Mesendoderm (in vitro differentiated cells): Measurements from ENCODE around the gene SAFB.

Source experiments
- DNase-seq: peaks from one replicate; pipeline ENCODE4 v3.0.0; 2013
- H2AK5ac ChIP-seq: 2 replicates; pipeline ENCODE4 v1.6.1; 2013; ENCODE audit warnings: low read length, inconsistent platforms
- H2BK120ac ChIP-seq: 2 replicates; pipeline ENCODE4 v1.6.1; 2013; ENCODE audit warnings: low read depth, mild to moderate bottlenecking, low read length, moderate library complexity, mixed read lengths
- H2BK15ac ChIP-seq: replicated peaks from 2 replicates; pipeline ENCODE4 v1.6.1; 2013; ENCODE audit warnings: low read depth, mild to moderate bottlenecking, moderate library complexity
- H2BK5ac ChIP-seq: 2 replicates; pipeline ENCODE4 v1.6.1; 2013; ENCODE audit warnings: low read length, inconsistent platforms
- H3K18ac ChIP-seq: 2 replicates; pipeline ENCODE4 v1.6.1; 2013; ENCODE audit warnings: mild to moderate bottlenecking, low read length, mixed read lengths
- H3K23ac ChIP-seq: one replicate; pipeline ENCODE4 v1.6.1; 2013; ENCODE audit warnings: low read length
- H3K27ac ChIP-seq: 2 replicates; pipeline ENCODE4 v1.5.1; 2013; ENCODE audit warnings: low read depth, mild to moderate bottlenecking, inconsistent platforms, low read length, moderate library complexity
- H3K27me3 ChIP-seq: 2 replicates; pipeline ENCODE4 v1.6.1; 2013; ENCODE audit warnings: low read length, control low read depth, mild to moderate bottlenecking, inconsistent platforms; ENCODE audit not compliant: insufficient read depth, poor library complexity
- H3K36me3 ChIP-seq: 2 replicates; pipeline ENCODE4 v1.6.1; 2013; ENCODE audit warnings: low read length, inconsistent platforms; ENCODE audit not compliant: control insufficient read depth, insufficient read depth
- H3K4ac ChIP-seq: one replicate; pipeline ENCODE4 v1.6.1; 2013; ENCODE audit warnings: low read depth, mild to moderate bottlenecking, low read length, moderate library complexity
- H3K4me1 ChIP-seq: 2 replicates; pipeline ENCODE4 v1.6.1; 2013; ENCODE audit warnings: low read depth, low read length, inconsistent platforms; ENCODE audit not compliant: control insufficient read depth
- H3K4me2 ChIP-seq: 2 replicates; pipeline ENCODE4 v1.6.1; 2013; ENCODE audit warnings: low read length
- H3K4me3 ChIP-seq: 2 replicates; pipeline ENCODE4 v1.5.1; 2013; ENCODE audit warnings: mild to moderate bottlenecking, low read length
- H3K56ac ChIP-seq: one replicate; pipeline ENCODE4 v1.6.1; 2013; ENCODE audit warnings: low read length
- H3K79me1 ChIP-seq: 2 replicates; pipeline ENCODE4 v1.6.1; 2013; ENCODE audit warnings: low read length, inconsistent platforms
- H3K79me2 ChIP-seq: 2 replicates; pipeline ENCODE4 v1.6.1; 2013; ENCODE audit warnings: mild to moderate bottlenecking, low read length; ENCODE audit not compliant: control insufficient read depth, insufficient read depth
- H3K9ac ChIP-seq: 2 replicates; pipeline ENCODE4 v1.6.1; 2013; ENCODE audit warnings: low read length, inconsistent platforms
- H4K5ac ChIP-seq: one replicate; pipeline ENCODE4 v1.6.1; 2013; ENCODE audit warnings: low read length
- H4K8ac ChIP-seq: one replicate; pipeline ENCODE4 v1.6.1; 2013; ENCODE audit warnings: low read depth, mild to moderate bottlenecking, control low read depth, low read length, moderate library complexity
- WGBS: extraction: QIAGEN DNeasy Blood & Tissue Kit; methylation state at CpG from one replicate; pipeline ENCODE4 v1.1.7; 2013; ENCODE audit warnings: low lambda C conversion rate, missing lambda C conversion rate; ENCODE audit not compliant: insufficient coverage; ENCODE audit errors: extremely low coverage; 5-methylcytosine and 5-hydroxymethylcytosine counted together

The SAFB gene

DNA sequence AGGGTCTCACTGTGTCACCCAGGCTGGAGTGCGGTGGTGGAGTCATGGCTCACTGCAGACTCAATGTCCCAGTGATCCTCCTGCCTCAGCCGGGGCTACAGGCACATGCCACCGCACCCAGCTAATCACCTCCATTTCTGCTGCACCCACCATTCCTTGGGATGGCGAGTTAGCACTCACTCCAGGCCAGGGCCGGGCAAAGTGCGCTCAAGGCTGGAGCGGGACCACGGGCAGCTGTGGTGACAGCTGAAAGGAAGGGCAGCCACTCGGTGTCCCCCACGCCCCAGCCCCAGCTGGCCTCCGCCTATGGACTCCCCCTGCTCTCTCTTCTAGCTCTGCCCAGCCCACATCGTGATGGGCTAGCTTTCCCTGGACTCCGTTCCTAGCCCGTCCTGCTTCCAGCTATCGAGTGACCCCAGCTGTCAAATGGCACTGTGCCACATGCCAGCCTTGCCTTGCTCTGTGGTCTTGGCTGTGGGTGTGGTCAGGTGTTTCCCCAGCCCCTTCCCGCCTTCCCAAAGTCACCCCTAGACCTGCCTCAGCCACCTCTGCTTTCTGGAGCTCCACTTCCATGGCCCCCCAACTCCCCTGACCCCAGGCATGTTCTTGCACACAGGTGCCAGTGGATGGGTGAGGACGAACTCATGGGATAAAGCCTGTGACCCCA, 53.4 kb downstream of the SAFB start:
- Histone ChIP-seq H3K36me3 (peaks cover 3% of the 10 kb centered on the region), H3K18ac (no peak overlapping the region), H3K27me3 (no peaks in the 10 kb centered on the region), H3K23ac (no peak overlapping the region), H2BK15ac (no peak overlapping the region), H2BK120ac (no peak overlapping the region), H3K27ac (no peak overlapping the region), H2BK5ac (no peak overlapping the region), H3K79me2 (no peaks in the 10 kb centered on the region), H3K79me1 (no peaks in the 10 kb centered on the region), H2AK5ac (no peak overlapping the region), H4K5ac (no peak overlapping the region), H3K4me1 (no peaks in the 10 kb centered on the region), H3K56ac (no peak overlapping the region), H4K8ac (no peak overlapping the region), H3K4me2 (no peak overlapping the region), H3K4ac (no peak overlapping the region), H3K4me3 (no peak overlapping the region), H3K9ac (no peak overlapping the region)
- no CpG with 5 or more reads among the region's 17 CpGs for WGBS
- DNase-seq: no peak

DNA sequence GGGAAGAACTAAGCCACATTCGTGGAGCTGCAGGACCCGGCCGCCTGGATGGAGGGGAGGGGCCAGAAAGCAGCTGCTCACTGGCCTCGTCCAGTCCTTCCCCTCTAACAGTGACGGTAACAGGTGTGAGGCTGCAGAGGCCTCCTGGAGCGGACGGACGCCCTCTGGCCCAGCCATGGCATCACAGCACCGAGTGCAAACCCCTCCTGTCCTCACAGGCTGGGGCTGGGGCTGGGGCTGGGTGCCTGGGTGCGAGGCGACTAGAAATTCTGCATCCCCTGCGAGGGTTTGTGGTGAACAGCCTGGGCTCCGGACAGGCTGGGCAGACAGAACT, 53.9 kb downstream of the SAFB start:
- H3K4ac ChIP-seq: no peak overlapping the region
- H3K18ac ChIP-seq: no peak overlapping the region
- H3K79me2 ChIP-seq: no peaks in the 10 kb centered on the region
- no peak overlapping the region for H3K4me2 ChIP-seq
- H3K23ac ChIP-seq: no peak overlapping the region
- H3K9ac ChIP-seq: no peak overlapping the region
- peaks cover 2% of the 10 kb centered on the region for H3K36me3 ChIP-seq
- H3K4me1 ChIP-seq: no peaks in the 10 kb centered on the region
- H2BK15ac ChIP-seq: no peak overlapping the region
- no peak overlapping the region for H3K56ac ChIP-seq
- no peaks in the 10 kb centered on the region for H3K27me3 ChIP-seq
- H3K27ac ChIP-seq: no peak overlapping the region
- no peak overlapping the region for H4K8ac ChIP-seq
- H4K5ac ChIP-seq: no peak overlapping the region
- H2BK5ac ChIP-seq: no peak overlapping the region
- no peak for DNase-seq
- no peak overlapping the region for H2AK5ac ChIP-seq
- no peak overlapping the region for H2BK120ac ChIP-seq
- H3K79me1 ChIP-seq: no peaks in the 10 kb centered on the region
- no CpG with 5 or more reads among the region's 13 CpGs for WGBS
- no peak overlapping the region for H3K4me3 ChIP-seq

- Histone ChIP-seq H3K79me2 (no peaks in the 10 kb centered on the region), H2AK5ac (no peak overlapping the region), H3K27me3 (no peaks in the 10 kb centered on the region), H3K4me3 (no peak overlapping the region), H3K4me1 (no peaks in the 10 kb centered on the region), H3K79me1 (no peaks in the 10 kb centered on the region), H3K4me2 (no peak overlapping the region), H3K27ac (no peak overlapping the region), H2BK15ac (no peak overlapping the region), H2BK120ac (no peak overlapping the region), H3K9ac (no peak overlapping the region), H3K18ac (no peak overlapping the region), H3K23ac (no peak overlapping the region), H4K5ac (no peak overlapping the region), H4K8ac (no peak overlapping the region), H3K56ac (no peak overlapping the region), H2BK5ac (no peak overlapping the region), H3K36me3 (no peaks in the 10 kb centered on the region), H3K4ac (no peak overlapping the region)
- no peak for DNase-seq
- WGBS: no CpG with 5 or more reads among the region's 10 CpGs
Observed at GRCh38 chr19:5677136-5677535, 54.3 kb downstream of the SAFB start.

- H2BK5ac ChIP-seq: no peak overlapping the region
- H3K79me2 ChIP-seq: no peaks in the 10 kb centered on the region
- no peak overlapping the region for H3K18ac ChIP-seq
- no peaks in the 10 kb centered on the region for H3K79me1 ChIP-seq
- H3K27me3 ChIP-seq: no peaks in the 10 kb centered on the region
- H2AK5ac ChIP-seq: no peak overlapping the region
- WGBS: no CpG with 5 or more reads among the region's 9 CpGs
- H3K4me1 ChIP-seq: no peaks in the 10 kb centered on the region
- H3K27ac ChIP-seq: no peak overlapping the region
- no peak overlapping the region for H3K4me2 ChIP-seq
- H3K23ac ChIP-seq: no peak overlapping the region
- no peak overlapping the region for H3K4me3 ChIP-seq
- no peak overlapping the region for H4K8ac ChIP-seq
- no peak for DNase-seq
- no peak overlapping the region for H3K56ac ChIP-seq
- no peaks in the 10 kb centered on the region for H3K36me3 ChIP-seq
- no peak overlapping the region for H3K4ac ChIP-seq
- no peak overlapping the region for H3K9ac ChIP-seq
- no peak overlapping the region for H2BK15ac ChIP-seq
- H4K5ac ChIP-seq: no peak overlapping the region
- H2BK120ac ChIP-seq: no peak overlapping the region
Observed at GRCh38 chr19:5677580-5677979, 54.7 kb downstream of the SAFB start.

- Histone ChIP-seq H2BK120ac (no peak overlapping the region), H3K23ac (no peak overlapping the region), H3K27ac (no peak overlapping the region), H4K5ac (no peak overlapping the region), H3K27me3 (no peaks in the 10 kb centered on the region), H3K4ac (no peak overlapping the region), H3K9ac (no peak overlapping the region), H3K79me2 (no peaks in the 10 kb centered on the region), H2AK5ac (no peak overlapping the region), H4K8ac (no peak overlapping the region), H3K79me1 (no peaks in the 10 kb centered on the region), H3K4me1 (no peaks in the 10 kb centered on the region), H2BK5ac (no peak overlapping the region), H3K4me2 (no peak overlapping the region), H3K36me3 (no peaks in the 10 kb centered on the region), H2BK15ac (no peak overlapping the region), H3K4me3 (no peak overlapping the region), H3K18ac (no peak overlapping the region), H3K56ac (no peak overlapping the region)
- no CpG with 5 or more reads among the region's 22 CpGs for WGBS
- DNase-seq: no peak
Observed at GRCh38 chr19:5678071-5678718, 55.3 kb downstream of the SAFB start.
